ENCODE data around the gene DECR2. TPM values are rescaled to one million over a fixed set of nuclear protein-coding genes. Genes with fewer than 3 reads are reported as not detected.

Gene DECR2
- total and polyA plus RNA-seq, 2 of the 13 experiments (the other 11 are each of a cell fraction or from before 2014, with no cell fraction given) = 36.3 to 44.6 TPM

DNA sequence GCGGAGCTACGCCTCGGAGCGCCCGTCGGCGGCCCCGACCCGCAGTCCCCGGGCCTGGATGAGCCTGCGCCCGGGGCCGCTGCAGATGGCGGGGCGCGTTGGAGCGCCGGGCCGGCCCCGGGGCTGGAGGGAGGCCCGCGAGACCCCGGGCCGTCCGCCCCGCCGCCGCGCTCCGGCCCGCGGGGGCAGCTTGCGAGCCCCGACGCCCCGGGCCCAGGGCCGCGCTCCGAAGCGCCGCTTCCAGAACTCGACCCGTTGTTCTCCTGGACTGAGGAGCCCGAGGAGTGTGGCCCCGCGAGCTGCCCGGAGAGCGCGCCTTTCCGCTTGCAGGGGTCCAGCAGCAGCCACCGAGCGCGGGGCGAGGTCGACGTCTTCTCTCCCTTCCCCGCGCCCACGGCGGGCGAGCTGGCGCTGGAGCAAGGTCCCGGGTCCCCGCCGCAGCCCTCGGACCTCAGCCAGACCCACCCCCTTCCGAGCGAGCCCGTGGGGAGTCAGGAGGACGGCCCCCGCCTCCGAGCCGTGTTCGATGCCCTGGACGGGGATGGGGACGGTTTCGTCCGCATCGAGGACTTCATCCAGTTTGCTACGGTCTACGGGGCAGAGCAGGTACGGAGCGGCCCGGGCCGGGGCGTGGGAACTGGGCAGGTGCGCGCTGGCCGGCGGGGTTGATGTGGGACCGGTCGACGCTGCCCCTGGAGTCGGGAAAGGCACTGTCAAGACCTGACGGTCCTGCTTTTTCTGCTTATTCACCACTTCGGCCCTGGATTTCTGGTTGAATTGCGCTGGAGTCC is 24.6 kb downstream of the DECR2 start (continued):
- TF ChIP-seq, protein P1, sequence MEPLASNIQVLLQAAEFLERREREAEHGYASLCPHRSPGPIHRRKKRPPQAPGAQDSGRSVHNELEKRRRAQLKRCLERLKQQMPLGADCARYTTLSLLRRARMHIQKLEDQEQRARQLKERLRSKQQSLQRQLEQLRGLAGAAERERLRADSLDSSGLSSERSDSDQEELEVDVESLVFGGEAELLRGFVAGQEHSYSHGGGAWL (CRISPR knock-in tag; IDR thresholded peaks at IDR 0.05) = 0 out of 2 replicates have a peak, but pooled peaks have one; percentile 19
- TF ChIP-seq, protein P2, sequence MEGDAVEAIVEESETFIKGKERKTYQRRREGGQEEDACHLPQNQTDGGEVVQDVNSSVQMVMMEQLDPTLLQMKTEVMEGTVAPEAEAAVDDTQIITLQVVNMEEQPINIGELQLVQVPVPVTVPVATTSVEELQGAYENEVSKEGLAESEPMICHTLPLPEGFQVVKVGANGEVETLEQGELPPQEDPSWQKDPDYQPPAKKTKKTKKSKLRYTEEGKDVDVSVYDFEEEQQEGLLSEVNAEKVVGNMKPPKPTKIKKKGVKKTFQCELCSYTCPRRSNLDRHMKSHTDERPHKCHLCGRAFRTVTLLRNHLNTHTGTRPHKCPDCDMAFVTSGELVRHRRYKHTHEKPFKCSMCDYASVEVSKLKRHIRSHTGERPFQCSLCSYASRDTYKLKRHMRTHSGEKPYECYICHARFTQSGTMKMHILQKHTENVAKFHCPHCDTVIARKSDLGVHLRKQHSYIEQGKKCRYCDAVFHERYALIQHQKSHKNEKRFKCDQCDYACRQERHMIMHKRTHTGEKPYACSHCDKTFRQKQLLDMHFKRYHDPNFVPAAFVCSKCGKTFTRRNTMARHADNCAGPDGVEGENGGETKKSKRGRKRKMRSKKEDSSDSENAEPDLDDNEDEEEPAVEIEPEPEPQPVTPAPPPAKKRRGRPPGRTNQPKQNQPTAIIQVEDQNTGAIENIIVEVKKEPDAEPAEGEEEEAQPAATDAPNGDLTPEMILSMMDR (CRISPR knock-in tag; IDR thresholded peaks at IDR 0.05) = 0 out of 2 replicates have a peak, but pooled peaks have one; percentile 9
- TF ChIP-seq MBD4 (IDR thresholded peaks at IDR 0.05; ENCODE audit: borderline replicate concordance, low read length) (no peak), MEF2D (CRISPR knock-in tag; IDR thresholded peaks at IDR 0.05) (0 out of 2 replicates have a peak, but pooled peaks have one; percentile 18), POLR2AphosphoS5 (IDR thresholded peaks at IDR 0.05; ENCODE audit: low read depth, low read length) (no peak), ZC3H13 (CRISPR knock-in tag; IDR thresholded peaks at IDR 0.05) (0 out of 2 replicates have a peak, but pooled peaks have one; percentile 26), MAX (IDR thresholded peaks at IDR 0.05) (peak; percentile 48; the same call in 1 of the 2 replicates), CBFB (CRISPR knock-in tag; IDR thresholded peaks at IDR 0.05) (0 out of 2 replicates have a peak, but pooled peaks have one; percentile 22), FOXC1 (CRISPR knock-in tag; IDR thresholded peaks at IDR 0.05; ENCODE audit: borderline replicate concordance) (0 out of 2 replicates have a peak, but pooled peaks have one; percentile 59), ARNT2 (CRISPR knock-in tag; IDR thresholded peaks at IDR 0.05; ENCODE audit: low read depth) (peak; percentile 17; the same call in 1 of the 2 replicates), NRL (CRISPR knock-in tag; IDR thresholded peaks at IDR 0.05; ENCODE audit: borderline replicate concordance) (no peak), ZNF350 (CRISPR knock-in tag; IDR thresholded peaks at IDR 0.05; ENCODE audit: borderline replicate concordance, low read depth) (peak; percentile 37; the same call in 1 of the 2 replicates), ZNF431 (CRISPR knock-in tag; IDR thresholded peaks at IDR 0.05; ENCODE audit: borderline replicate concordance, low read depth) (no peak), ZNF891 (CRISPR knock-in tag; IDR thresholded peaks at IDR 0.05) (0 out of 2 replicates have a peak, but pooled peaks have one; percentile 22), NFKB2 (CRISPR knock-in tag; IDR thresholded peaks at IDR 0.05; ENCODE audit: borderline replicate concordance) (peak; percentile 20; the same call in 1 of the 2 replicates), SRY (CRISPR knock-in tag; IDR thresholded peaks at IDR 0.05) (0 out of 2 replicates have a peak, but pooled peaks have one; percentile 24), ZUFSP (CRISPR knock-in tag; IDR thresholded peaks at IDR 0.05; ENCODE audit: borderline replicate concordance) (no peak), TAF1 (CRISPR knock-in tag; IDR thresholded peaks at IDR 0.05) (peak; percentile 42)
- TF ChIP-seq, protein P3, sequence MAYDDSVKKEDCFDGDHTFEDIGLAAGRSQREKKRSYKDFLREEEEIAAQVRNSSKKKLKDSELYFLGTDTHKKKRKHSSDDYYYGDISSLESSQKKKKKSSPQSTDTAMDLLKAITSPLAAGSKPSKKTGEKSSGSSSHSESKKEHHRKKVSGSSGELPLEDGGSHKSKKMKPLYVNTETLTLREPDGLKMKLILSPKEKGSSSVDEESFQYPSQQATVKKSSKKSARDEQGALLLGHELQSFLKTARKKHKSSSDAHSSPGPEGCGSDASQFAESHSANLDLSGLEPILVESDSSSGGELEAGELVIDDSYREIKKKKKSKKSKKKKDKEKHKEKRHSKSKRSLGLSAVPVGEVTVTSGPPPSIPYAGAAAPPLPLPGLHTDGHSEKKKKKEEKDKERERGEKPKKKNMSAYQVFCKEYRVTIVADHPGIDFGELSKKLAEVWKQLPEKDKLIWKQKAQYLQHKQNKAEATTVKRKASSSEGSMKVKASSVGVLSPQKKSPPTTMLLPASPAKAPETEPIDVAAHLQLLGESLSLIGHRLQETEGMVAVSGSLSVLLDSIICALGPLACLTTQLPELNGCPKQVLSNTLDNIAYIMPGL (CRISPR knock-in tag; IDR thresholded peaks at IDR 0.05; ENCODE audit: borderline replicate concordance in 1 of 2, low read depth in 1 of 2) = peak in 1 of 2 experiments; percentile 35; a peak in 2 of 4 replicates
- TF ChIP-seq, protein P4, sequence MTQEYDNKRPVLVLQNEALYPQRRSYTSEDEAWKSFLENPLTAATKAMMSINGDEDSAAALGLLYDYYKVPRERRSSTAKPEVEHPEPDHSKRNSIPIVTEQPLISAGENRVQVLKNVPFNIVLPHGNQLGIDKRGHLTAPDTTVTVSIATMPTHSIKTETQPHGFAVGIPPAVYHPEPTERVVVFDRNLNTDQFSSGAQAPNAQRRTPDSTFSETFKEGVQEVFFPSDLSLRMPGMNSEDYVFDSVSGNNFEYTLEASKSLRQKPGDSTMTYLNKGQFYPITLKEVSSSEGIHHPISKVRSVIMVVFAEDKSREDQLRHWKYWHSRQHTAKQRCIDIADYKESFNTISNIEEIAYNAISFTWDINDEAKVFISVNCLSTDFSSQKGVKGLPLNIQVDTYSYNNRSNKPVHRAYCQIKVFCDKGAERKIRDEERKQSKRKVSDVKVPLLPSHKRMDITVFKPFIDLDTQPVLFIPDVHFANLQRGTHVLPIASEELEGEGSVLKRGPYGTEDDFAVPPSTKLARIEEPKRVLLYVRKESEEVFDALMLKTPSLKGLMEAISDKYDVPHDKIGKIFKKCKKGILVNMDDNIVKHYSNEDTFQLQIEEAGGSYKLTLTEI (CRISPR knock-in tag; conservative IDR thresholded peaks at IDR 0.05) = no peak

All from HepG2 (cell line).